Measurements from ENCODE around the gene TOM1.

Gene TOM1

GRCh38 chr22:35346596-35347220, 47.0 kb downstream of the TOM1 start:
- DNase-seq = no peak

- DNase-seq = no peak
Measured at GRCh38 chr22:35347462-35347861, 47.8 kb downstream of the TOM1 start.

- DNase-seq = peak in 1 of 4 experiments; percentile 27
Measured at GRCh38 chr22:35348026-35348590, 48.4 kb downstream of the TOM1 start.

GRCh38 chr22:35348703-35349102, 49.0 kb downstream of the TOM1 start:
- no peak for DNase-seq

GRCh38 chr22:35349368-35349703, 49.6 kb downstream of the TOM1 start:
- DNase-seq = no peak

- DNase-seq = no peak
Measured at GRCh38 chr22:35349704-35350538, 50.2 kb downstream of the TOM1 start.

- DNase-seq = peak; percentile 87 to 94 (median 92)
Measured at GRCh38 chr22:35350539-35351503, 51.1 kb downstream of the TOM1 start.

- DNase-seq = peak; percentile 96 to 99 (median 98)
Measured at GRCh38 chr22:35352214-35353111, 52.8 kb downstream of the TOM1 start.

- peak; percentile 71 to 90 (median 86) for DNase-seq
Measured at GRCh38 chr22:35353318-35353717, 53.6 kb downstream of the TOM1 start.

- no peak for DNase-seq
Measured at GRCh38 chr22:35354068-35354467, 54.4 kb downstream of the TOM1 start.

GRCh38 chr22:35357883-35358621, 58.4 kb downstream of the TOM1 start:
- no peak for DNase-seq

- DNase-seq = no peak
Measured at GRCh38 chr22:35359380-35360065, 59.8 kb downstream of the TOM1 start.

GRCh38 chr22:35361001-35361558, 61.4 kb downstream of the TOM1 start:
- no peak for DNase-seq

GRCh38 chr22:35363566-35364086, 63.9 kb downstream of the TOM1 start:
- DNase-seq = peak in 1 of 4 experiments; percentile 39

- DNase-seq = peak; percentile 71 to 95 (median 82)
Measured at GRCh38 chr22:35364230-35364629, 64.5 kb downstream of the TOM1 start.

GRCh38 chr22:35367331-35367886, 67.7 kb downstream of the TOM1 start:
- peak; percentile 85 to 90 (median 88) for DNase-seq

- DNase-seq = no peak
Measured at GRCh38 chr22:35368386-35368785, 68.7 kb downstream of the TOM1 start.

- no peak for DNase-seq
Measured at GRCh38 chr22:35369996-35370395, 70.3 kb downstream of the TOM1 start.

GRCh38 chr22:35373781-35374180, 74.1 kb downstream of the TOM1 start:
- DNase-seq = no peak

Measured in suppressor macrophage (primary cell).